GM12872 (cell line): ENCODE measurements around the gene TEAD1.

Experiments
- CTCF ChIP-seq: IDR thresholded peaks from 3 replicates; pipeline ENCODE4 v1.5.1; 2011; ENCODE audit warnings: low read depth, mild to moderate bottlenecking, low read length, moderate library complexity; ENCODE audit not compliant: insufficient read depth

TEAD1 gene

DNA sequence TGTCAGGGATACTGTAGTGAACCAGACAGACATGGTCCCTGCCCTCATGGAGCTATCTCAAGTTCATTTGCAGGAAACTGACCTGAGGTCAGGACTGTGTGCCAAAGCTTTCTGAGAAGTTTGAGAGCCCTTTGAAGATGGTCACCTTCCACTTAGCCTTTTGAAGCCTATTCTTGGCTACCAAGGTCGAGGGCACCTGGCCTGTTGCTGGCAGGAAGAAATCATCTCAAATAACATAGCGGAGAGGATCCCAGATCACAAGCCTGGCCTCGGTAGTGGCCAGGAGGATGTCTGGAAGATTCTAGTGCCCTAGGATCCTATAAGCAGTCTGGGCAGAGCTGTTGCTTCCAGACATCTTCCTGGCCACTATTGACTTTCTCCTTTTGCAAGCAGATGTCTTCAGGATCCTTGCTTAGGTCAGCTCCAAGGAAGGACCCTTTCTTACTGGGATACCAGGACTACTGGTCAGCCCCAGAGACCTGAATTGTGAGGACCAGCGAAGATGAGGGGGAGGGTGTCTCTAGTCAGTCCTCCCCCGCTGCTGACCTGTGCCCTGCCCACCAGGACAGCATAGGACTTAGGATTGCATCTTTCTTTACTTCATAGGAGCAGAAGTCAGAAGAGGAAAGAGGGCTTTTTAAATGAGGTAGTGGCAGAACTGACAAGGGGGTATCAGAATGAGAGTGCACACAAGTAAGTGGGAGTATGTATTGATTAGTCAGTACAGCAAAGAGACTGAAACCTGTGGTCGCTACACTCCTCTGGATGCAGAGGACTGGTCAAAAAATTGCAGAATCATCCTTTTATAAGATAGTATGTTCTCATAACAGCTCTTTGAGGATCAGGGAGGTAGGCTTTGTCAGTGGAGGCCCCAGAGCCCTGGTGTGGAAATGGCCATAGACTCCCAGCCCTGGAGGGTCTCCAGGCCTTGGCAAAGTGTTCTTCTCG is 94.8 kb downstream of the TEAD1 start:
- no peak for TF ChIP-seq CTCF

DNA sequence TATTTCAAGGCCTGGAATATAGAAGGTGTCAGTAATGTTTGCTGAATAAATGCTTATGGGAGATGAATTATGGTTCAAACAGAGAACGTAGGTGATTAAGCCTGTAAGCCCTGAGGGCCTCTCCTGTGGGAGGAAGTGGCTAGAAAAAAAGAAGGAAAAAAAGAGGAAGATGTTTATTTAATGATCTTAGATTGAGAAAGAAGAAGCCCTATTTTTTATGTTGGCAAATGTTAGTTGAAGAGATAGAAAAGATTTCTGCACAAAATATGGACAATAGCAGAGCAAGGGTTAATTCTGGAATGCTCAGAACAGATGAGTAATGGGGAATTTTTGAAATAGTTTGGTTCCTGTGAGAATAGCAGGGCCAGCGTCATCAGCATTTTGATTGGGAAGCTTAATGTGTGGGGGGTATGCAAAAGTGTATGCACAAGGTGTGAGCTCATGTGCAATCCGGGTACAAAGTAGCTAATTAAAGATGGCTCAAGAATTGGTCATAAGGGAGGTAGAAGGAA is 95.7 kb downstream of the TEAD1 start:
- no peak for TF ChIP-seq CTCF

DNA sequence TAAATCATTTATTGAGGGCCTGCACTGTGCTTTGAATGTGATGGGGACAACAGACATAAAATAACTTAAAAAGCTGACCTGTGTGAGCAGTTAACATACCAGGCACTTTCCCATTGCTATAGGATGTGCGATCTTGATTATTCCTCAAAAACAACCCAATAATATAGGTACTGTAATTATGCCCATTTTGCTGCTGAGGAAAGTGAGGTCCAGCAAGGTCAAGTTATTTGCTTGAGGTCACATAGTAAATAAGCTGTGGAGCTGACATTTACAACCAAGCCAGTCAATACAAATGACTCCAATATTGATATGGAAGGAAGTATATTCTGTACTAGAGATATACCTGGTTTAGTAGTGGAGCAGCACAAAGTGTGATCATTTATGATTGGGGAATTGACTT is 96.2 kb downstream of the TEAD1 start:
- no peak for TF ChIP-seq CTCF

GRCh38 chr11:12770966-12771597 is 96.9 kb downstream of the TEAD1 start:
- no peak for TF ChIP-seq CTCF

GRCh38 chr11:12771875-12772274 is 97.7 kb downstream of the TEAD1 start:
- TF ChIP-seq CTCF, result no peak

DNA sequence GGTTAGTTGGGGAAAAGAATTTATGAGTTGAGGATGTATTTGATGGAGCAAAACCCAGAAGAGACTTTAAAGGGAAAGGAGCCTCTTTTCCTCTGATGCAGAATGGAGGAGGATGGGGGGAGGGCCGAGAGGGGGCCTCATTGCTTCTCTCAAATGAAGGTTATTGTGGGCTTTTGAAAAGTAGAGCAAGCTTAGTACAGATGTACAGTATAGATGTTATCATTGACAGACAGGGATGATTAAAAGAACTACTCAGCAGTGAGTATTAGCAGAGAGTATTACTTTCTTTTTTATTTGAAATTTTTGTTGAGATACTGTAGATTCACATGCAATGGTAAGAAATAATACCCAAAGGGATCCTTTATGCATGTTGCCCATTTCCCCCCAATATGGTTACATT is 98.1 kb downstream of the TEAD1 start:
- no peak for TF ChIP-seq CTCF

DNA sequence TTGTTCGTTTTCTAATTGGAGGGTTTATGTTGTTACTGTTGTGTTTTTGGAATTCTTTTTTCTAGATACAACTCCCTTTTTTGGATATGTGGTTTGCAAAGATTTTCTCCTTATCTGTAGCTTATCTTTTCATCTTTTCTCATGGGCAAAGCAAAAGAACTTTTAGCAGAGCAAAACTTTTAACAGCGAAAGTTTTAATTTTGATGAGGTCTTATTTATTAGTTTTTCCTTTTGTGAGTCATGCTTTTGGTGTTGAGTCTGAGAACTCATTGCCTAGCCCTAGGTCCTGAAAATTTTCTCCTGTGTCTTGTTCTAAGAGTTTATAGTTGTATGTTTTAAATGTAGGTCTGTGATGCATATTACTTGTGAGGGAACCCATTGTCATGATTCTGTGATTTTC is 99.4 kb downstream of the TEAD1 start:
- TF ChIP-seq CTCF, result no peak
